ENCODE results near the gene LGMN.
"Not testable (repeated sequence)": the region's sequence is repeated elsewhere in the genome, so short reads cannot be mapped to it uniquely, and the experiment has no call there.

Gene LGMN

GRCh38 chr14:92692822-92693226 lies 55.6 kb downstream of the LGMN start:
- peak; percentile 20 to 66 for DNase-seq

GRCh38 chr14:92690171-92691011 lies 58.0 kb downstream of the LGMN start:
- DNase-seq, result peak in 1 of 2 experiments; percentile 51

- no peak for DNase-seq
Measured at GRCh38 chr14:92688434-92689375, 59.7 kb downstream of the LGMN start.

GRCh38 chr14:92687681-92688433 lies 60.6 kb downstream of the LGMN start:
- DNase-seq, result no peak

- peak; percentile 30 to 88 for DNase-seq
Measured at GRCh38 chr14:92686900-92687427, 61.5 kb downstream of the LGMN start.

GRCh38 chr14:92686411-92686899 lies 62.0 kb downstream of the LGMN start:
- DNase-seq, result no peak

- no peak for DNase-seq
Measured at GRCh38 chr14:92685784-92686355, 62.6 kb downstream of the LGMN start.

GRCh38 chr14:92684801-92685560 lies 63.4 kb downstream of the LGMN start:
- no peak for DNase-seq

GRCh38 chr14:92683041-92683440 lies 65.4 kb downstream of the LGMN start:
- no peak for DNase-seq

- DNase-seq, result peak; percentile 72 to 83
Measured at GRCh38 chr14:92680781-92681650, 67.4 kb downstream of the LGMN start.

- not testable (repeated sequence) for DNase-seq
Measured at GRCh38 chr14:92680330-92680729, 68.1 kb downstream of the LGMN start.

- no peak for DNase-seq
Measured at GRCh38 chr14:92679246-92679645, 69.2 kb downstream of the LGMN start.

GRCh38 chr14:92678766-92679165 lies 69.7 kb downstream of the LGMN start:
- no peak for DNase-seq

- no peak for DNase-seq
Measured at GRCh38 chr14:92677955-92678354, 70.5 kb downstream of the LGMN start.

GRCh38 chr14:92677087-92677668 lies 71.2 kb downstream of the LGMN start:
- no peak for DNase-seq

GRCh38 chr14:92676403-92677086 lies 71.9 kb downstream of the LGMN start:
- DNase-seq, result no peak

- no peak for DNase-seq
Measured at GRCh38 chr14:92675976-92676375, 72.5 kb downstream of the LGMN start.

- no peak for DNase-seq
Measured at GRCh38 chr14:92675421-92675820, 73.0 kb downstream of the LGMN start.

- no peak for DNase-seq
Measured at GRCh38 chr14:92673601-92674150, 74.8 kb downstream of the LGMN start.

Data from NCI-H446 (cell line).